ENCODE measurements around the gene NAALADL2. TPM values are rescaled to one million over a fixed set of nuclear protein-coding genes. Genes with fewer than 3 reads are reported as not detected.

The NAALADL2 gene
- total RNA-seq, 2 donors from 2014 or later = 6.2 to 14.5 TPM

DNA sequence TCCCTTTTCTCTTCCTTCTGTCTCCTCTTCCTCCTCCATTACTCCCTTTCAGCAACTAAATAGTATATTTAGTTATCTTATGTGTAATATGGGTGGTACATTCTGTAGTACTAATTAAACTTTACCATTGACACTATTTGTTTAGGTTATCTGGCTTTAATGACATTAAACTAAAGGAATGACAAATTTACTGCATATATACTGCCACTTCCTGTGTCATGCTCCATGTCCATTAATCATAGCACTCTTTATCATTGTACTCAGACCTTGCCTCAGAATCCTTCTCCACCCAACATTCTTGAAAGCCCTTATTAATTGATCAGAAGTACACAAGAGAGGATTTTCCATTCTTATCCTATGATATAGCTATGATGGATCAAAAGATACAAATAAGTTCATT, 244.2 kb downstream of the NAALADL2 start:
- Histone ChIP-seq H3K9me3 (no peaks in the 10 kb centered on the region), H3K4me1 (no peaks in the 10 kb centered on the region), H3K27ac (no peak overlapping the region), H3K27me3 (no peaks in the 10 kb centered on the region), H3K4me3 (no peak overlapping the region), H3K36me3 (replicated peaks in 1 of 2; ENCODE audit: insufficient read depth in 1 of 2, low read depth in 2 of 2) (no peaks in the 10 kb centered on the region)
- ATAC-seq (no peak), DNase-seq (no peak)
- intact Hi-C loops (cut with DNase I) = no loop called here
- no peak for TF ChIP-seq POLR2A (IDR thresholded peaks at IDR 0.05)
- TF ChIP-seq, protein P1, sequence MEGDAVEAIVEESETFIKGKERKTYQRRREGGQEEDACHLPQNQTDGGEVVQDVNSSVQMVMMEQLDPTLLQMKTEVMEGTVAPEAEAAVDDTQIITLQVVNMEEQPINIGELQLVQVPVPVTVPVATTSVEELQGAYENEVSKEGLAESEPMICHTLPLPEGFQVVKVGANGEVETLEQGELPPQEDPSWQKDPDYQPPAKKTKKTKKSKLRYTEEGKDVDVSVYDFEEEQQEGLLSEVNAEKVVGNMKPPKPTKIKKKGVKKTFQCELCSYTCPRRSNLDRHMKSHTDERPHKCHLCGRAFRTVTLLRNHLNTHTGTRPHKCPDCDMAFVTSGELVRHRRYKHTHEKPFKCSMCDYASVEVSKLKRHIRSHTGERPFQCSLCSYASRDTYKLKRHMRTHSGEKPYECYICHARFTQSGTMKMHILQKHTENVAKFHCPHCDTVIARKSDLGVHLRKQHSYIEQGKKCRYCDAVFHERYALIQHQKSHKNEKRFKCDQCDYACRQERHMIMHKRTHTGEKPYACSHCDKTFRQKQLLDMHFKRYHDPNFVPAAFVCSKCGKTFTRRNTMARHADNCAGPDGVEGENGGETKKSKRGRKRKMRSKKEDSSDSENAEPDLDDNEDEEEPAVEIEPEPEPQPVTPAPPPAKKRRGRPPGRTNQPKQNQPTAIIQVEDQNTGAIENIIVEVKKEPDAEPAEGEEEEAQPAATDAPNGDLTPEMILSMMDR (IDR thresholded peaks at IDR 0.05) = no peak

DNA sequence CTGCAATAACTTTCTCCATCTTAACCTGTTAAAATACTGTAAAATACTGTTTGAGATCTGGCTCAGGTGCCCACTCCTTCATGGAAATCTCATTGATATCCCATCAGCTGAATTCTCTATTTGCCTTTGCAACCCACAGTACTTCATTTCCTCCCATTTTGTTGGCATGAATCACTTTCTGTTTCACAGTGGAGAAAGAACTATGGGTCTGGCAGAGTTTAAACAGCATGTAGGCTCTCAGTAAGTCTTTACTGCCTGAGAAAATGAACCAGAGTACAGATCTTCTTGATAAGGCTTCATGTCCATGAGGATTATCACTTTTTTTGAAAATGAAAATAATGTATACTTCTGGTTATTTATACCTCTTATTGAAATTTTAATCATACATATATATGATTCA, 245.9 kb downstream of the NAALADL2 start:
- Histone ChIP-seq H3K9me3 (no peaks in the 10 kb centered on the region), H3K4me3 (no peak overlapping the region), H3K4me1 (no peaks in the 10 kb centered on the region), H3K27ac (no peak overlapping the region), H3K36me3 (replicated peaks in 1 of 2; ENCODE audit: insufficient read depth in 1 of 2, low read depth in 2 of 2) (no peaks in the 10 kb centered on the region), H3K27me3 (no peaks in the 10 kb centered on the region)
- intact Hi-C loops (cut with DNase I) = no loop called here
- ATAC-seq = no peak
- no peak for TF ChIP-seq POLR2A (IDR thresholded peaks at IDR 0.05)
- TF ChIP-seq, protein P1 (IDR thresholded peaks at IDR 0.05) = no peak
- no peak for DNase-seq

DNA sequence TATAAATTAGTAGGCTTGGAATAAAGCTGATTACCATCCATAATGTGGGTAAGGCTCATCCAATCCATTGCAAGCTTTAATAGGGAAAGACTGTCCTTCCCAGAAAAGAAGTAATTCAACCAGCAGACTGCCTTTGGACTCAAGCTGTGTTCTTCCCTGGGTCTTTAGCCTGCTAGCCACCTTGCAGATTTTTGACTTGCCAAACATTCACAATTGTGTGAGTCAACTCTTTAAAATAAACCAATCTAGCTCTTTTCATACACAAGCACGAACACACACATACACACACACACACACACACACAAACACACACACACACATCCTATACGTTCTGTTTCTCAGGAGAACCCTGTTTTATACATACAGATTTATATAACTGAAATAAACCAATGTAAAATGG, 248.1 kb downstream of the NAALADL2 start:
- H3K36me3 ChIP-seq (replicated peaks in 1 of 2; ENCODE audit: insufficient read depth in 1 of 2, low read depth in 2 of 2) = no peaks in the 10 kb centered on the region
- no peak overlapping the region for H3K27ac ChIP-seq
- no peak overlapping the region for H3K4me3 ChIP-seq
- no peak for DNase-seq
- WGBS, 2 donors = 69 to 74% methylated on average over 2 of the region's 2 CpGs
- peaks cover 5% of the 10 kb centered on the region for H3K4me1 ChIP-seq
- intact Hi-C loops (cut with DNase I) = no loop called here
- no peak for ATAC-seq
- no peaks in the 10 kb centered on the region for H3K27me3 ChIP-seq
- H3K9me3 ChIP-seq = no peaks in the 10 kb centered on the region
- TF ChIP-seq, protein P1 (IDR thresholded peaks at IDR 0.05) = no peak
- TF ChIP-seq POLR2A (IDR thresholded peaks at IDR 0.05) = no peak

DNA sequence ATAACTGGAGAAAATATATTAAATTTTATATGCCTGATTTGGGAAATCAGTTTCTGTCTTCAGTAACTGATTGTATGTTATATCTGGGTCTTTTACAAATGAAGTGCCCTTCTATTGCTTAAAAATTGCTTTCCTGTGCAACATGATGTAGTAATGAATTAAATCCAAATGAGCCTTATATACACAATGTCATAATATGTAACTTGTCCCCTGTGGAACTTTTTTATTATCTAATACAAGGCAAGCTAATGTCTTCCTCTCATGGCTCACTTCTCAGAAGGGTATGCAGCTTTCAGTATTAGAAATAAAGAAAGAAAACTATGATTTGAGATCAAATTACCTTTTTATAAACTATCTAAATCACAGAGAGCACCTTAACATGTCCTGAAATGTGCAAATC, 248.9 kb downstream of the NAALADL2 start:
- Histone ChIP-seq H3K9me3 (no peaks in the 10 kb centered on the region), H3K4me1 (peaks cover 5% of the 10 kb centered on the region), H3K27ac (no peak overlapping the region), H3K36me3 (replicated peaks in 1 of 2; ENCODE audit: insufficient read depth in 1 of 2, low read depth in 2 of 2) (no peaks in the 10 kb centered on the region), H3K4me3 (no peak overlapping the region), H3K27me3 (no peaks in the 10 kb centered on the region)
- no peak for ATAC-seq
- TF ChIP-seq, protein P1 (IDR thresholded peaks at IDR 0.05) = no peak
- no peak for TF ChIP-seq POLR2A (IDR thresholded peaks at IDR 0.05)
- no peak for DNase-seq
- intact Hi-C loops (cut with DNase I) = no loop called here

DNA sequence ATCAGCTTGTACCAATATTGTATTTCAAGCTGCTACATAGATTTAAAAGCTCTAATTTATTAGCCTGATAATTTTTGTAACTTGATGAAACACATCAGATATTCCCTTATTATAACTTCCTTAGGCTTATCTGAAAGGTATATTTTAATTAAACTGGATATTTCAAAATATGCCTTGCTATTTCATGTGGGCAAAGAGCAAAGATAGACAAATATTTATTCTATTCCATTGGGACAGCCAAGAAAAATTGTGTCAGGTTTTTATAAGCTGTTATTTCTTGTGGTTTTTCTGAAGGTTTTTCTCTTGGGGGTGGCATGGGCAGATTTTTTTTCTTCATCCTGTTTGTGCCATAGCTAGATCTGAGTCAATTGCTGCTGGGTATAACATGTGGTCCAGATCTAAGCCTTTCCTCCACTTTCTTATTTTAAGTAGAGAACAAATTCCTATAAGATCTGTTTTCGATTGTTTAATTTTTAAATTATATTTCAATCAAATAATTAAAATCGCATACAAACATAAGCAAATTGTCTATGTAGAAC, 249.5 kb downstream of the NAALADL2 start:
- TF ChIP-seq, protein P1 (IDR thresholded peaks at IDR 0.05) = no peak
- H3K4me1 ChIP-seq = peaks cover 5% of the 10 kb centered on the region
- no peak overlapping the region for H3K4me3 ChIP-seq
- H3K9me3 ChIP-seq = no peaks in the 10 kb centered on the region
- no peak for DNase-seq
- no peak for ATAC-seq
- WGBS, 2 donors = 54 to 58% methylated on average over 2 of the region's 2 CpGs
- H3K36me3 ChIP-seq (replicated peaks in 1 of 2; ENCODE audit: insufficient read depth in 1 of 2, low read depth in 2 of 2) = no peaks in the 10 kb centered on the region
- no peaks in the 10 kb centered on the region for H3K27me3 ChIP-seq
- H3K27ac ChIP-seq = no peak overlapping the region
- intact Hi-C loops (cut with DNase I) = no loop called here

Data from body of pancreas (tissue), 4 donors.